HG02678 (cell line): ENCODE measurements around the gene LHFPL6.

Experiments used
- ATAC-seq: cut with Tn5 transposase; IDR thresholded peaks from one replicate; pipeline ENCODE4 v1.9.1; 2021; ENCODE audit warnings: mild to moderate bottlenecking, moderate library complexity; ENCODE audit not compliant: unreplicated experiment

Gene LHFPL6

GRCh38 chr13:39397226-39397895 is 205.6 kb downstream of the LHFPL6 start:
- no peak for ATAC-seq

DNA sequence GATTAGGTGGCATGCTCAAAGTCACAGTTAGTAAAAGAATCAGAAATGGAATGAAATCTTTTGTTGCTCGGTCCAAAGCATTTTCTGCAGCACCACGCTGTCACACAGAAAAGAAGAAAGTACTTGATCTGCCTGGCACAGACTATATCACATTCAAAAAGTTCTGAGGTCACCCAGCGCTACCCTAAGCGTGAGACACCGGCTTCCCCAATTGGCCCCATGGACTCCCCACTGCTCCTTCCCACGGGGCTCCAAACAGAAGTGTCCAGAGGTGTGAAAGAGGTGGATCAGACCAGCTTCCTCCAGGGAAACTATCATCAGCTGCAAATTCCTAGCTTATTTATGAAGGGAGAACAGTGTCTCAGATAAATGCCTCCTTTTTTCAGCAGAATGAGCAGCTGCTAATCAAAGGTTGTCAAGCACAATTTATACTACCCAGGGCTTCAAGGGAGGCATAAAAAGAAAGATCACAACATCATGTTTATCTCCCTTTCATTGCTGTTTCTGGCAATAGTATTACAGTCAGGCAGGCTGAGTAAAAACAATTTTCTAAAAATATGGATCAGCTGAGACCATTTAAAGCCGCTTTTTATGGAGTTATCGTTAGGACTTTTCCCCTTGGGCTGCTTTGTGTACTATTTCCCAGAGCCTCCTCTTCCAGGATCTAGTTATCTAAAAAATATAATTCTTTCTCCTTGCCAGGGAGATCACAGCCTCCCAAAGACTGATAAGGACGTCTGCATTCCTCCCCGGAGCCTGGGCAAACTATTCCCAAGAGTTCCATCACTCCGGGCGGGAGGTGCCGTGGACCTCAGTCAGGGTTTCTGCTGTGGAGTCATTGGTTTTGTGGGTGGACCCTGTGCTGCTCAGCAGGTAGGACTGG is 208.0 kb downstream of the LHFPL6 start:
- no peak for ATAC-seq

GRCh38 chr13:39391761-39392160 is 211.2 kb downstream of the LHFPL6 start:
- ATAC-seq = no peak

- ATAC-seq = no peak
These were observed 214.0 kb downstream of the LHFPL6 start for GRCh38 chr13:39389013-39389412.

DNA sequence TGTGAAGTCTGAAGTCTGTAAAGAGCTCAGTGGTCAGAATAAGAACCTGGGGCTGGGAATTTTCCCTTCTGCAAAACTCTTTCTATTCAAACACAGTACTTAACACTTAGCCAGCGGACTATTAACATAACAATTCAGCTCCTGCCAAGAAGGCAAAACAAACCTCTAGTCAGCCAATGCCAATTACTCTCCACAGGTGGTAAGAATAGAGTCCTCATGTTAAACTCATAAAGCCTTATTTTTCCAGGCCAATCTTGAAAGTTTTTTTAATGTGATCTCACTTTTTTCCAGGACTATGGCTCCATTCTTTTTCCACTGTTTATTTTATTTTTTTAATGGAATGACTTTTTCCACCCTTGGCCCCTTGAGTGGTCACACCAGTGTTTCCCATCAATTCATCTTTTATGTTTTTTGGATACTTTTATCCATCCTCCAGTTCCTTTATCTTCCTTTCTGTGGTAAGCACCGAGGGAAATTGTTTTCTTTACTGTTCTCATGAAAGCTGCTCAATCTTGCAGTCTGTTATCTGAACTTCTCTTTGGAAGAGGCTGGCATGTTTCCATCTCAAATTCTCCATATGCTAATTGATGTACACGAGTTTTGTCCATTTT is 217.3 kb downstream of the LHFPL6 start:
- ATAC-seq = no peak

- ATAC-seq = no peak
These were observed 217.8 kb downstream of the LHFPL6 start for GRCh38 chr13:39385154-39385553.

GRCh38 chr13:39381456-39381855 is 221.5 kb downstream of the LHFPL6 start:
- ATAC-seq = no peak

DNA sequence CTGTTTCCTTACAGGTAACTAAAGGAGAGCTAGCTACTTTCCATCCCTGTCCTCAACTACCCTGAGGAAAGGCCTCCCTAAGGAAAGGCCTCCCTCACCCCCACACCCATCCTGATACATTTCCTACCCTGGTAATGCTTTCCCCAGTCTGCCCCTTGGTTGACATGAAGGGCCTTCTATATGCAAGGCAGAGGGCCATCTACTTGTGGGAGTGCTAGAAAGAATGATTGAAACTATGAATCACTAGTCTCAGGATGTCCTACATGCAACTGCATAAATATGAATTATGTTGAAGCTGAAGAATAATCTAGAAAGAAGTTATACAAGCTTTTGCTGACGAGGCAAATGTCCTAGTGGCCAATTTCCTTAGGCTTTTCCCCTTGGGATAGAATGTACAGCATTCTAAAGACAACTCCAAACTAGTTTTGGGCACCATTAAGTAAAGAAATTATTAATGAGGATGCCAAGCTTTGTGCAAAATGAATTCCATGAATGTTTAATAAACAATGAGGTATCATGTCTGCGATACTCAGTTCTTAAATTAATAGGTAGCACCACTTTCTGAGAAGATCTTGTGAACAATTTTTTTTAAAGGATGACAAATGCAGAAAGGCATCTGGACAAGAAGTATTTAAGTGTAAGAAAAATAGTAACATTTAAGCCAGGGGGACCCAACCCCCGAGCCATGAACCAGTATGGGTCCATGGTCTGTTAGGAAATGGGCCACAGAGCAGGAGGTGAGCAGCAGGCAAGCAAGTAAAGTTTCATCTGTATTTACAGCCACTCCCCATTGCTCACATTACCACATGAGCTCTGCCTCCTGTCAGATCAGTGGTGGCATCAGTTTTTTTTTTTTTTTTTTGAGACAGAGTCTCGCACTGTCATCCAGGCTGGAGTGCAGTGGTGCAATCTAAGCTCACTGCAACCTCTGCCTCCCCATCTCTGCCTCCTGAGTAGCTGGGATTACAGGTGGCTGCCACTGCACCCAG is 223.0 kb downstream of the LHFPL6 start:
- ATAC-seq = no peak

DNA sequence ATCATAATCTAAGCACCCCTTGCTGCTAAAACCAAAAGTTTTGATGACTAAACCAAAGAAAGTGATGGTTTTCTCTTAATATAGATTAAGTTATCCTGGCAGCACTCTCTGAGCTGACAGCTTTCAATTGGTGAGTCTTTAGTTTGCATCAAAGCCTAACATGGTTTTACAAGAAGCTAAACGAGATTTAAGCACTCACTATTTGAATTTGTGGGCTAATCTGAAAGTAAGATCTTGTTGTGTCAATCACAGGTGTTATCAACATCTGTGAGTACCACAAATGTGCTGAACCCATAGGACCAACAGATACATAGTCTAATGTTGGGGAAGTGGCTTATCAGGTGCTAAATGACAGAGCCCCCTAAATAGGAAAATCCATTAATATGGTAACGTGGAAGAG is 223.9 kb downstream of the LHFPL6 start:
- ATAC-seq = peak; percentile 92

GRCh38 chr13:39378306-39378705 is 224.7 kb downstream of the LHFPL6 start:
- no peak for ATAC-seq

DNA sequence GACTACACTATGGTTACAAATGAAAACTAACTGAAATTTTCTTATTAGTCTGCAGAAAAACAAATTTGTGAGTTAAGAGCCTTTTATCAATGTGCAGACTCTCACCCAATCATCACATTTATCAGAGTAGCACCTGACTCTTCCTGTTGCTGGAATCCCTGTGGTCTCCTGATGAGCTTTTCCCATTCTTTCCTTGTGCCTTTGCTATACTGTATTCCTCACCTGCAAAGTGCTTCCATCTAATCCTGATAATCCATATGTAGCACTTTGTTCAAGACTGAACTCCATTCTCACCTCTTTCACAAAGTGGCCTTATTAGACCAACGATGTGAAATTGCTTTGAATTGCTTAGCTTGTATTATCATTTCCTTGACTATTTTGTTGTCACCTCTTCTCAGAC is 225.3 kb downstream of the LHFPL6 start:
- ATAC-seq = no peak

DNA sequence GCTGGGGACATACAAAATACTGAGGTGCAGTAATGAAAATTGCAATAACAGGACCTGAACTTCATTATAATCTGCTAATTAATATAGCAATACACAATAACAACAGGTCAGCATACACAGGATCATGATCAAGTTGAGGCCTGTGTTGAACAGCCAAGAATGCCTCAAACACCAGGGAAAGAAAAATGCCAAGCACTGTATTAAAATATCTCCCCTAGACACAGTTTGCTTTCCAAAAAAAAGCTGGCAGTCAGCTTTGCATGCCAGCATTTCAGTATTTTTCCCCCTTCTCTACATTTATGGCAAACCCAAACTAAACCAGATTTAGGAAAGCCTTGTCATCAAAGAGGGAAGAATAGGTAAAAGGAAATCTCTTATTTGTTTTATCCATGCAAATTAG is 226.9 kb downstream of the LHFPL6 start:
- ATAC-seq = no peak

- ATAC-seq = no peak
These were observed 227.4 kb downstream of the LHFPL6 start for GRCh38 chr13:39375601-39376000.

GRCh38 chr13:39374741-39375189 is 228.2 kb downstream of the LHFPL6 start:
- ATAC-seq = no peak

GRCh38 chr13:39373145-39373544 is 229.8 kb downstream of the LHFPL6 start:
- no peak for ATAC-seq

DNA sequence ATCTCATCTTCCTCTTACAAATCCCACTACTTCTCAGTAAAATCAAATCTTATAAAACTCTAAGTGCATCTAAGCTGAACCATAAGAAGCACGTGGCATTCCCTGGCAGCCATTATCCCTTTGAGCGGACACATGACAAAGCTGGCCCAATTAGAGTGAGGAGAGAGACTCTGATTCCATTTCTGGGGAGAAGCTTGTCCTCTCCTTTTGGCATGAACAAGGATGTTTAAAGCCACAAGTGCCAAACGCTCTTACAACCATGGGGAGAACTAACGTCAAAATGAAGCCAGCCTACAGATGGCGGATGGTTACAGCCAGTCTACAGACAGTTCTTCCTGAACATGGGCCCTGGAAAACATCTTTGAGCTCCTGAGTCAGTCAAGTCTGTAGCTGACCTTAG is 231.3 kb downstream of the LHFPL6 start:
- no peak for ATAC-seq

GRCh38 chr13:39370554-39370953 is 232.4 kb downstream of the LHFPL6 start:
- no peak for ATAC-seq

GRCh38 chr13:39370048-39370447 is 232.9 kb downstream of the LHFPL6 start:
- no peak for ATAC-seq

- ATAC-seq = no peak
These were observed 233.7 kb downstream of the LHFPL6 start for GRCh38 chr13:39369161-39369890.

DNA sequence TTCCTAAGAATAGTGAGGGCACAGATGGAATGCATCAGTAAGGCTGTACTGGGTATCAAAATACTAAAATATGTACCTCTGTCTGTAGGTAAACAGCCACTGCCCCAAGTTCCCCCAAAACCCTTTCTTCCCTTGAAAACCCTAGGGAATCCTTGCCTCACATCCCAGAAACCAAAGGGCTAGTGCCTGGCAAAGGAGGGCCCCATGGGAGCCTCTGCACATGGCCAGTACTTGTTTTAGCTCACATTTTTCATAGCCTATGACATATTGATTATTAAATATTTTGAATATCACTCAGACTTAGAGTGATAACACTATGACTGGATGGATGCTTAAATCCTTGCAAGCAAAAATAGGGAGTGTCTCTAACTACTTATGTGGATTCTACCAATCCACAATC is 237.1 kb downstream of the LHFPL6 start:
- ATAC-seq = no peak
